Skeletal muscle tissue (tissue), 4 donors: ENCODE results near the gene GRAMD1B. TPM values are rescaled to one million over a fixed set of nuclear protein-coding genes. Genes with fewer than 3 reads are reported as not detected.
"Not testable (repeated sequence)": the region's sequence is repeated elsewhere in the genome, so short reads cannot be mapped to it uniquely, and the experiment has no call there.

Experiments
- H3K27ac ChIP-seq: one replicate; pipeline ENCODE4 v1.7.0; 2013; ENCODE audit warnings: mild to moderate bottlenecking, low read depth, low read length, inconsistent platforms
- H3K27me3 ChIP-seq, 3 donors: one replicate each; pipeline ENCODE4 v1.7.0; 2013; ENCODE audit warnings: low read length in 3 of 3; ENCODE audit not compliant: control insufficient read depth in 3 of 3, insufficient read depth in 3 of 3
- H3K36me3 ChIP-seq, 3 donors: one replicate each; pipeline ENCODE4 v1.7.0; 2013; ENCODE audit warnings: low read length in 3 of 3; ENCODE audit not compliant: control insufficient read depth in 3 of 3, insufficient read depth in 3 of 3
- H3K4me1 ChIP-seq, 3 donors: one replicate each; pipeline ENCODE4 v1.7.0; 2013; ENCODE audit warnings: low read length in 3 of 3, mild to moderate bottlenecking in 3 of 3; ENCODE audit not compliant: control insufficient read depth in 3 of 3, insufficient read depth in 3 of 3
- H3K4me3 ChIP-seq, 3 donors: one replicate each; pipeline ENCODE4 v1.7.0; 2013; ENCODE audit warnings: low read length in 3 of 3
- H3K9ac ChIP-seq, 3 donors: one replicate each; pipeline ENCODE4 v1.7.0; 2013; ENCODE audit warnings: low read length in 3 of 3, mild to moderate bottlenecking in 3 of 3, moderate library complexity in 2 of 3, low read depth in 1 of 3
- H3K9me3 ChIP-seq, 3 donors: one replicate each; pipeline ENCODE4 v1.7.0; 2013; ENCODE audit warnings: low read length in 3 of 3; ENCODE audit not compliant: control insufficient read depth in 3 of 3
- total RNA-seq: library from RNA; depleted of rRNA; stranded (reverse); fragments of >200 nt; gene quantifications from one replicate; pipeline ENCODE4 v1.2.3, GENCODE V29; 2014
- donor health status: Osteomylitis.

Gene GRAMD1B
- total RNA-seq, 1 donor from 2014 or later, result 8.9 TPM

GRCh38 chr11:123505546-123506299, 75.7 kb downstream of the GRAMD1B start:
- Histone ChIP-seq H3K9me3 (no peaks in the 10 kb centered on the region), H3K27me3 (no peaks in the 10 kb centered on the region)

GRCh38 chr11:123507043-123507442, 77.0 kb downstream of the GRAMD1B start:
- H3K9ac ChIP-seq, result no peak overlapping the region
- H3K27me3 ChIP-seq, result no peaks in the 10 kb centered on the region
- H3K27ac ChIP-seq, result no peak overlapping the region
- H3K4me3 ChIP-seq, result no peak overlapping the region
- no peaks in the 10 kb centered on the region for H3K4me1 ChIP-seq
- H3K36me3 ChIP-seq, result no peaks in the 10 kb centered on the region
- H3K9me3 ChIP-seq, result no peaks in the 10 kb centered on the region

More at GRCh38 chr11:123505546-123506299, 75.7 kb downstream of the GRAMD1B start:
- Histone ChIP-seq H3K27ac (no peak overlapping the region), H3K36me3 (no peaks in the 10 kb centered on the region), H3K4me3 (no peak overlapping the region), H3K4me1 (no peaks in the 10 kb centered on the region), H3K9ac (no peak overlapping the region)

- Histone ChIP-seq H3K27me3 (no peaks in the 10 kb centered on the region), H3K9me3 (no peaks in the 10 kb centered on the region), H3K4me3 (no peak overlapping the region), H3K4me1 (no peaks in the 10 kb centered on the region), H3K9ac (no peak overlapping the region), H3K27ac (no peak overlapping the region), H3K36me3 (no peaks in the 10 kb centered on the region)
These were observed 79.9 kb downstream of the GRAMD1B start for GRCh38 chr11:123509737-123510578.

GRCh38 chr11:123510579-123510905, 80.5 kb downstream of the GRAMD1B start:
- H3K27ac ChIP-seq, result no peak overlapping the region
- no peaks in the 10 kb centered on the region for H3K36me3 ChIP-seq
- H3K4me1 ChIP-seq, result no peaks in the 10 kb centered on the region
- H3K27me3 ChIP-seq, result no peaks in the 10 kb centered on the region
- H3K4me3 ChIP-seq, result no peak overlapping the region
- no peaks in the 10 kb centered on the region for H3K9me3 ChIP-seq
- H3K9ac ChIP-seq, result no peak overlapping the region

- no peaks in the 10 kb centered on the region for H3K36me3 ChIP-seq
- no peak overlapping the region for H3K4me3 ChIP-seq
- H3K4me1 ChIP-seq, result no peaks in the 10 kb centered on the region
- no peaks in the 10 kb centered on the region for H3K9me3 ChIP-seq
- H3K27ac ChIP-seq, result no peak overlapping the region
- H3K9ac ChIP-seq, result no peak overlapping the region
- no peaks in the 10 kb centered on the region for H3K27me3 ChIP-seq
These were observed 81.2 kb downstream of the GRAMD1B start for GRCh38 chr11:123511037-123511870.

GRCh38 chr11:123513309-123513708, 83.2 kb downstream of the GRAMD1B start:
- not testable (repeated sequence) for H3K27ac ChIP-seq, H3K36me3 ChIP-seq, H3K27me3 ChIP-seq, H3K9ac ChIP-seq, H3K9me3 ChIP-seq, H3K4me1 ChIP-seq, H3K4me3 ChIP-seq

- Histone ChIP-seq H3K27ac (no peak overlapping the region), H3K9ac (no peak overlapping the region), H3K4me3 (no peak overlapping the region), H3K4me1 (no peaks in the 10 kb centered on the region), H3K36me3 (no peaks in the 10 kb centered on the region), H3K27me3 (peaks cover 0 to 8% (median 0%) of the 10 kb centered on the region in 3 donors), H3K9me3 (peaks cover 0 to 3% (median 0%) of the 10 kb centered on the region in 3 donors)
These were observed 86.2 kb downstream of the GRAMD1B start for GRCh38 chr11:123516238-123516637.

- no peak overlapping the region for H3K27ac ChIP-seq
- peaks cover 0 to 3% (median 0%) of the 10 kb centered on the region in 3 donors for H3K9me3 ChIP-seq
- no peaks in the 10 kb centered on the region for H3K4me1 ChIP-seq
- H3K27me3 ChIP-seq, result peaks cover 0 to 8% (median 0%) of the 10 kb centered on the region in 3 donors
- no peak overlapping the region for H3K4me3 ChIP-seq
- no peaks in the 10 kb centered on the region for H3K36me3 ChIP-seq
- H3K9ac ChIP-seq, result no peak overlapping the region
These were observed 87.7 kb downstream of the GRAMD1B start for GRCh38 chr11:123517559-123518364.

GRCh38 chr11:123518496-123519054, 88.5 kb downstream of the GRAMD1B start:
- Histone ChIP-seq H3K36me3 (no peaks in the 10 kb centered on the region), H3K27ac (no peak overlapping the region)

More at GRCh38 chr11:123518496-123519054, 88.5 kb downstream of the GRAMD1B start:
- peaks cover 0 to 3% (median 0%) of the 10 kb centered on the region in 3 donors for H3K9me3 ChIP-seq
- no peaks in the 10 kb centered on the region for H3K4me1 ChIP-seq
- peaks cover 0 to 8% (median 0%) of the 10 kb centered on the region in 3 donors for H3K27me3 ChIP-seq
- H3K4me3 ChIP-seq, result no peak overlapping the region
- no peak overlapping the region for H3K9ac ChIP-seq
